ENCODE results near the gene PTGFRN. TPM values are rescaled to one million over a fixed set of nuclear protein-coding genes. Genes with fewer than 3 reads are reported as not detected.

PTGFRN gene
- total and polyA plus RNA-seq, 10 donors: 1.7 to 17.4 (median 10.6) TPM

- TF ChIP-seq POLR2A (IDR thresholded peaks at IDR 0.05) (no peak), POLR2AphosphoS5 (IDR thresholded peaks at IDR 0.05) (no peak), CTCF (IDR thresholded peaks at IDR 0.05 in 8 of 11, conservative IDR thresholded peaks at IDR 0.05 in 3 of 11) (no peak)
- Histone ChIP-seq H3K4me1 (no peaks in the 10 kb centered on the region), H3K27ac (no peak overlapping the region), H3K27me3 (replicated peaks in 1 of 7) (no peaks in the 10 kb centered on the region), H3K9me3 (no peaks in the 10 kb centered on the region), H3K36me3 (peaks cover 0 to 7% (median 0%) of the 10 kb centered on the region in 6 donors), H3K4me3 (no peak overlapping the region)
- intact Hi-C loops (cut with DNase I; ENCODE audit: low total_unique reads): no loop called here
- 87 to 94% (median 93%) methylated on average over 10 of the region's 10 CpGs for WGBS, 5 donors
- DNase-seq: no peak
Observed at GRCh38 chr1:116951200-116951935, 41.7 kb downstream of the PTGFRN start.

- Histone ChIP-seq H3K9me3 (no peaks in the 10 kb centered on the region), H3K27me3 (replicated peaks in 1 of 7) (no peaks in the 10 kb centered on the region), H3K36me3 (peaks cover 0 to 7% (median 0%) of the 10 kb centered on the region in 6 donors), H3K4me3 (no peak overlapping the region), H3K4me1 (no peaks in the 10 kb centered on the region), H3K27ac (no peak overlapping the region)
- no peak for TF ChIP-seq CTCF (IDR thresholded peaks at IDR 0.05 in 8 of 11, conservative IDR thresholded peaks at IDR 0.05 in 3 of 11)
- no peak for TF ChIP-seq POLR2AphosphoS5 (IDR thresholded peaks at IDR 0.05)
- no peak for TF ChIP-seq POLR2A (IDR thresholded peaks at IDR 0.05)
- intact Hi-C loops (cut with DNase I; ENCODE audit: low total_unique reads): no loop called here
- no peak for DNase-seq
- 96 to 98% (median 96%) methylated on average over 2 of the region's 2 CpGs for WGBS, 5 donors
Observed at GRCh38 chr1:116952738-116953275, 43.1 kb downstream of the PTGFRN start.

GRCh38 chr1:116954440-116954839 is 44.7 kb downstream of the PTGFRN start:
- Histone ChIP-seq H3K9me3 (no peaks in the 10 kb centered on the region), H3K27ac (no peak overlapping the region), H3K4me1 (no peaks in the 10 kb centered on the region), H3K36me3 (peaks cover 0 to 2% (median 0%) of the 10 kb centered on the region in 6 donors), H3K27me3 (replicated peaks in 1 of 7) (no peaks in the 10 kb centered on the region), H3K4me3 (no peak overlapping the region)
- WGBS, 5 donors: 84 to 93% (median 86%) methylated on average over 3 of the region's 3 CpGs
- intact Hi-C loops (cut with DNase I; ENCODE audit: low total_unique reads): no loop called here
- DNase-seq: no peak
- TF ChIP-seq CTCF (IDR thresholded peaks at IDR 0.05 in 8 of 11, conservative IDR thresholded peaks at IDR 0.05 in 3 of 11) (no peak), POLR2A (IDR thresholded peaks at IDR 0.05) (no peak), POLR2AphosphoS5 (IDR thresholded peaks at IDR 0.05) (no peak)

GRCh38 chr1:116956378-116956777 is 46.7 kb downstream of the PTGFRN start:
- WGBS, 5 donors: 91 to 97% (median 93%) methylated on average over 7 of the region's 7 CpGs
- H3K4me1 ChIP-seq: no peaks in the 10 kb centered on the region
- H3K36me3 ChIP-seq: peaks cover 0 to 3% (median 0%) of the 10 kb centered on the region in 6 donors
- no peak overlapping the region for H3K4me3 ChIP-seq
- intact Hi-C loops (cut with DNase I; ENCODE audit: low total_unique reads): no loop called here
- no peaks in the 10 kb centered on the region for H3K9me3 ChIP-seq
- H3K27me3 ChIP-seq (replicated peaks in 1 of 7): no peaks in the 10 kb centered on the region
- no peak for DNase-seq
- TF ChIP-seq POLR2AphosphoS5 (IDR thresholded peaks at IDR 0.05): no peak
- no peak for TF ChIP-seq POLR2A (IDR thresholded peaks at IDR 0.05)
- TF ChIP-seq CTCF (IDR thresholded peaks at IDR 0.05 in 8 of 11, conservative IDR thresholded peaks at IDR 0.05 in 3 of 11): no peak
- H3K27ac ChIP-seq: no peak overlapping the region

Data from spleen (tissue), 11 donors.